ENCODE measurements around the gene PCOLCE2.

- TF ChIP-seq CTCF (IDR thresholded peaks at IDR 0.05; ENCODE audit: low read length) = no peak
- TF ChIP-seq EZH2 (IDR thresholded peaks at IDR 0.05; ENCODE audit: borderline replicate concordance, low read length) = no peak
Measured at GRCh38 chr3:142875583-142876207, 13.2 kb downstream of the PCOLCE2 start.
